ENCODE results near the gene STOML3.

Gene STOML3

DNA sequence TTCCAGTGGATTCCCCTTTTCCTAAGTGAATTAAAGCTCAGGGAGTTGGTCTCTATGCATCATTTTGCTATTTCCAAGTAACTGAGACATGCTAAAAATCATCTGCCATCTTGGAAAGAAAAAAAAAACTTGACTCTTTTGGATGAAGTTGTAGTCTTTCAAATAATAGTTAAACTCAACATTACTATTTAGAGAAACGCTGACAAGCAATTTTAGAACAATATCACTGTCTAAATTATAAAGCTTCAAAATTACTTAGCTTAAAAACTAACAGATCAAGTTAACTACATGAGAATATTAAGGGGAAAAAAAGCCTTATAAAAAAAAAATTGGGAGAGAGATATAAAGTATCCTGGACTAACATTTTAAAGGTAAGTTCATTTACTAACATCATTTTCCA is 68.5 kb downstream of the STOML3 start:
- TF ChIP-seq, protein P1, sequence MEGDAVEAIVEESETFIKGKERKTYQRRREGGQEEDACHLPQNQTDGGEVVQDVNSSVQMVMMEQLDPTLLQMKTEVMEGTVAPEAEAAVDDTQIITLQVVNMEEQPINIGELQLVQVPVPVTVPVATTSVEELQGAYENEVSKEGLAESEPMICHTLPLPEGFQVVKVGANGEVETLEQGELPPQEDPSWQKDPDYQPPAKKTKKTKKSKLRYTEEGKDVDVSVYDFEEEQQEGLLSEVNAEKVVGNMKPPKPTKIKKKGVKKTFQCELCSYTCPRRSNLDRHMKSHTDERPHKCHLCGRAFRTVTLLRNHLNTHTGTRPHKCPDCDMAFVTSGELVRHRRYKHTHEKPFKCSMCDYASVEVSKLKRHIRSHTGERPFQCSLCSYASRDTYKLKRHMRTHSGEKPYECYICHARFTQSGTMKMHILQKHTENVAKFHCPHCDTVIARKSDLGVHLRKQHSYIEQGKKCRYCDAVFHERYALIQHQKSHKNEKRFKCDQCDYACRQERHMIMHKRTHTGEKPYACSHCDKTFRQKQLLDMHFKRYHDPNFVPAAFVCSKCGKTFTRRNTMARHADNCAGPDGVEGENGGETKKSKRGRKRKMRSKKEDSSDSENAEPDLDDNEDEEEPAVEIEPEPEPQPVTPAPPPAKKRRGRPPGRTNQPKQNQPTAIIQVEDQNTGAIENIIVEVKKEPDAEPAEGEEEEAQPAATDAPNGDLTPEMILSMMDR (IDR thresholded peaks at IDR 0.05; ENCODE audit: borderline replicate concordance, insufficient read depth, low read depth, low read length), result no peak
- H3K4me3 ChIP-seq (ENCODE audit: low read depth, low read length), result no peak overlapping the region

DNA sequence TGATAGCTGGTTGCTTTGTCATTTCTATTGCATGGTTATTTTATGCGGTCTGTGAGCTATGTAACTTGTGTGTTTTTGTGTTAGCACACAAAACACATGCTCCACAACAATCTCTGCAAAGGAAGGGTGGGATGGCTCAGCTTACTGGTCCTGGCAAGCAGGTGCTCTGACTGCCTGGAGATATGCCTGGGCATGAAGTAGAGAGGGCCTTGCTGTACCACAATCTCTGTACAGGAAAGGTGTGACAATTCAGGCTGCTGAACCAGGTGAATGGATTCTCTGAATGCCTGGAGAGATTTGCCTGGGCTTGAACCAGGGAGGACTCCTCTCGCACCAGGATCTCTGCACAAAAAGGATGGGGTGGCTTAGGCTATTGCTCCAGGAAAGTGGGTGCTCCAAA is 69.5 kb downstream of the STOML3 start:
- H3K4me3 ChIP-seq (ENCODE audit: low read depth, low read length), result no peak overlapping the region
- TF ChIP-seq, protein P1 (IDR thresholded peaks at IDR 0.05; ENCODE audit: borderline replicate concordance, insufficient read depth, low read depth, low read length), result no peak

All from GM12875 (cell line).